K562 (cell line): Measurements from ENCODE around the gene BAIAP2. TPM values are rescaled to one million over a fixed set of nuclear protein-coding genes. Genes with fewer than 3 reads are reported as not detected.

Experiments
- CXXC5 ChIP-seq: fragments of 250-450 bp; sonication (Bioruptor Pico); IDR thresholded peaks from 2 replicates; pipeline ENCODE4 v1.8.0; 2022; ENCODE audit warnings: inconsistent platforms, mild to moderate bottlenecking, moderate library complexity
- GATAD2B ChIP-seq: fragments of 450-650 bp; IDR thresholded peaks from 2 replicates; pipeline ENCODE4 v1.6.1; 2017; ENCODE audit warnings: mild to moderate bottlenecking, borderline replicate concordance
- HCFC1 ChIP-seq: IDR thresholded peaks from 2 replicates; pipeline ENCODE4 v1.6.1; 2012; ENCODE audit warnings: low read depth, low read length, improper control_type of control experiment
- KLF16 ChIP-seq: IDR thresholded peaks from 2 replicates; pipeline ENCODE4 v1.6.1; 2016; ENCODE audit warnings: antibody characterized with exemption
- MTF1 ChIP-seq: fragments of 250-450 bp; sonication (Bioruptor Pico); IDR thresholded peaks from 2 replicates; pipeline ENCODE4 v1.9.0; 2021; ENCODE audit warnings: moderate library complexity, mild to moderate bottlenecking, inconsistent platforms, borderline replicate concordance
- MYC ChIP-seq, 2 experiments: fragments of 250-450 bp in 1 of 2; sonication (Bioruptor Pico) in 1 of 2; IDR thresholded peaks; 2 replicates each; pipeline versions ENCODE4 v1.5.1 to v1.6.1; 2012 to 2021; ENCODE audit warnings: low read depth in 2 of 2, borderline replicate concordance in 1 of 2, improper control_type of control experiment in 1 of 2, low read length in 1 of 2, mild to moderate bottlenecking in 1 of 2, moderate library complexity in 1 of 2
- NFE2L1 ChIP-seq: fragments of 450-650 bp; IDR thresholded peaks from 2 replicates; pipeline ENCODE4 v1.6.1; 2016; ENCODE audit warnings: missing genetic modification characterization, low read depth, mild to moderate bottlenecking, missing compliant biosample characterization, moderate library complexity, borderline replicate concordance
- PBX2 ChIP-seq, 2 experiments: IDR thresholded peaks in 1 of 2; conservative IDR thresholded peaks in 1 of 2; 2 replicates each; pipeline ENCODE4 v1.6.1; 2016; ENCODE audit warnings: low read depth in 2 of 2, mild to moderate bottlenecking in 1 of 2, missing compliant biosample characterization in 1 of 2, missing genetic modification characterization in 1 of 2, moderate library complexity in 1 of 2
- RB1 ChIP-seq: fragments of 450-650 bp; IDR thresholded peaks from 2 replicates; pipeline ENCODE4 v1.6.1; 2017; ENCODE audit warnings: low read depth, mild to moderate bottlenecking
- RBBP5 ChIP-seq: fragments of 200-600 bp; sonication (generic); IDR thresholded peaks from 2 replicates; pipeline ENCODE4 v1.6.1; 2012; ENCODE audit warnings: borderline replicate concordance, mild to moderate bottlenecking, low read length, control low read depth, inconsistent platforms; ENCODE audit not compliant: insufficient read depth, poor library complexity, severe bottlenecking
- SIX5 ChIP-seq, 2 experiments: IDR thresholded peaks; 2 replicates each; pipeline ENCODE4 v1.6.1; 2011; ENCODE audit warnings: low read length in 2 of 2, borderline replicate concordance in 1 of 2, low read depth in 1 of 2, mild to moderate bottlenecking in 1 of 2, moderate library complexity in 1 of 2; ENCODE audit not compliant: insufficient read depth in 1 of 2
- TARDBP ChIP-seq: fragments of 450-650 bp; IDR thresholded peaks from 2 replicates; pipeline ENCODE4 v1.6.1; 2016
- TBP ChIP-seq: optimal IDR thresholded peaks from 2 replicates; pipeline ENCODE3; 2011; ENCODE audit warnings: low read depth, low read length, improper control_type of control experiment
- ZNF133 ChIP-seq: fragments of 250-450 bp; sonication (Bioruptor Pico); IDR thresholded peaks from 2 replicates; pipeline ENCODE4 v1.4.0; 2020; ENCODE audit warnings: mild to moderate bottlenecking
- ZNF280B ChIP-seq: fragments of 250-450 bp; sonication (Bioruptor Pico); IDR thresholded peaks from 2 replicates; pipeline ENCODE4 v1.5.1; 2021; ENCODE audit warnings: mild to moderate bottlenecking
- ZNF695 ChIP-seq: fragments of 450-650 bp; formaldehyde crosslinking; IDR thresholded peaks from 2 replicates; pipeline ENCODE4 v1.4.0; 2020; ENCODE audit warnings: mild to moderate bottlenecking, moderate library complexity
- ZNF75A ChIP-seq: fragments of 450-650 bp; formaldehyde crosslinking; IDR thresholded peaks from 2 replicates; pipeline ENCODE4 v1.4.0; 2020; ENCODE audit warnings: mild to moderate bottlenecking
- polyA plus RNA-seq, 8 experiments: library from polyadenylated mRNA; depleted of rRNA in 4 of 8; stranded (reverse) in 5 of 8; unstranded in 3 of 8; fragments of >200 nt; fragmentation: Nextera tagmentation in 2 of 8; fragmentation: Illumina TruSeq in 1 of 8; extraction: Ambion mirVana in 2 of 8; extraction: Trizol in 1 of 8; gene quantifications; 2 replicates each; pipeline versions ENCODE4 v1.2.1 to v1.2.3, GENCODE V29; 2011 to 2014; ENCODE audit warnings: inconsistent platforms in 1 of 8, missing spikeins in 1 of 8
- total RNA-seq, 7 experiments: library from RNA; depleted of rRNA in 6 of 7; stranded (reverse); fragments of >200 nt in 6 of 7; fragmentation: Illumina TruSeq in 2 of 7; extraction: Trizol in 2 of 7; gene quantifications; 2 replicates each; pipeline versions ENCODE4 v1.2.1 to v1.2.3, GENCODE V29; 2011 to 2021; ENCODE audit warnings: low replicate concordance in 1 of 7
- TF ChIP-seq, protein P1 (sequence below): IDR thresholded peaks from 2 replicates; pipeline ENCODE4 v1.6.1; 2011; ENCODE audit not compliant: insufficient read length; ENCODE audit errors: extremely low read depth
- TF ChIP-seq, protein P2 (sequence below): fragments of 450-650 bp; conservative IDR thresholded peaks from 2 replicates; pipeline ENCODE4 v1.6.1; 2016; ENCODE audit warnings: missing genetic modification characterization, low read depth, mild to moderate bottlenecking, control low read depth, missing compliant biosample characterization

The BAIAP2 gene
- total and polyA plus RNA-seq, 9 of the 15 experiments (the other 6 are each of a cell fraction or from before 2014, with no cell fraction given): 2.3 to 51.6 (median 18.4) TPM

GRCh38 chr17:80991645-80992076, 43.3 kb upstream of the BAIAP2 start, which contains the start of gene CHMP6 (continued):
- TF ChIP-seq TARDBP: peak; percentile 62; the same call in 1 of the 2 replicates
- TF ChIP-seq, protein P1, sequence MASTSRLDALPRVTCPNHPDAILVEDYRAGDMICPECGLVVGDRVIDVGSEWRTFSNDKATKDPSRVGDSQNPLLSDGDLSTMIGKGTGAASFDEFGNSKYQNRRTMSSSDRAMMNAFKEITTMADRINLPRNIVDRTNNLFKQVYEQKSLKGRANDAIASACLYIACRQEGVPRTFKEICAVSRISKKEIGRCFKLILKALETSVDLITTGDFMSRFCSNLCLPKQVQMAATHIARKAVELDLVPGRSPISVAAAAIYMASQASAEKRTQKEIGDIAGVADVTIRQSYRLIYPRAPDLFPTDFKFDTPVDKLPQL: no peak
- TF ChIP-seq RB1: peak; percentile 86
- TF ChIP-seq ZNF133 (CRISPR knock-in tag): no peak
- peak; percentile 29 for TF ChIP-seq TBP
- peak; percentile 20 to 31; a peak in 1 of 4 replicates for TF ChIP-seq SIX5 (IDR thresholded peaks at IDR 0.05; ENCODE audit: borderline replicate concordance in 1 of 2, insufficient read depth in 1 of 2, low read depth in 1 of 2, low read length in 2 of 2)
- no peak for TF ChIP-seq NFE2L1
- peak; percentile 89 for TF ChIP-seq RBBP5
- TF ChIP-seq ZNF75A (CRISPR knock-in tag): no peak
- no peak for TF ChIP-seq PBX2 (CRISPR knock-in tag; IDR thresholded peaks at IDR 0.05; ENCODE audit: low read depth)
- no peak for TF ChIP-seq PBX2 (tag; conservative IDR thresholded peaks at IDR 0.05; ENCODE audit: low read depth)
- TF ChIP-seq GATAD2B: peak; percentile 84; the same call in 1 of the 2 replicates
- TF ChIP-seq, protein P2, sequence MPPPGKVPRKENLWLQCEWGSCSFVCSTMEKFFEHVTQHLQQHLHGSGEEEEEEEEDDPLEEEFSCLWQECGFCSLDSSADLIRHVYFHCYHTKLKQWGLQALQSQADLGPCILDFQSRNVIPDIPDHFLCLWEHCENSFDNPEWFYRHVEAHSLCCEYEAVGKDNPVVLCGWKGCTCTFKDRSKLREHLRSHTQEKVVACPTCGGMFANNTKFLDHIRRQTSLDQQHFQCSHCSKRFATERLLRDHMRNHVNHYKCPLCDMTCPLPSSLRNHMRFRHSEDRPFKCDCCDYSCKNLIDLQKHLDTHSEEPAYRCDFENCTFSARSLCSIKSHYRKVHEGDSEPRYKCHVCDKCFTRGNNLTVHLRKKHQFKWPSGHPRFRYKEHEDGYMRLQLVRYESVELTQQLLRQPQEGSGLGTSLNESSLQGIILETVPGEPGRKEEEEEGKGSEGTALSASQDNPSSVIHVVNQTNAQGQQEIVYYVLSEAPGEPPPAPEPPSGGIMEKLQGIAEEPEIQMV (tag): no peak
- TF ChIP-seq KLF16: peak; percentile 83
- peak; percentile 56 for TF ChIP-seq MYC (IDR thresholded peaks at IDR 0.05; ENCODE audit: low read depth, low read length)
- TF ChIP-seq MYC (CRISPR knock-in tag; IDR thresholded peaks at IDR 0.05; ENCODE audit: borderline replicate concordance, low read depth): no peak
- no peak for TF ChIP-seq ZNF280B (CRISPR knock-in tag)
- TF ChIP-seq HCFC1: peak; percentile 77
- no peak for TF ChIP-seq ZNF695 (CRISPR knock-in tag)
- TF ChIP-seq CXXC5: peak; percentile 92
- TF ChIP-seq MTF1 (CRISPR knock-in tag): no peak
